ENCODE results near the gene ERP44. TPM values are rescaled to one million over a fixed set of nuclear protein-coding genes. Genes with fewer than 3 reads are reported as not detected.

ERP44 gene
- total and polyA plus RNA-seq, 2 donors (not counting 3 experiments of a cell fraction or from before 2014, with no cell fraction given), result 9.9 to 21.4 TPM

- Histone ChIP-seq H3K4me1 (ENCODE audit: control insufficient read depth, extremely low read depth, insufficient read depth, low read length) (peaks cover 8% of the 10 kb centered on the region), H2AFZ (ENCODE audit: low read depth, low read length) (no peak overlapping the region), H3K79me2 (ENCODE audit: control insufficient read depth, insufficient read depth, low read length) (no peaks in the 10 kb centered on the region), H3K9me3 (replicated peaks; ENCODE audit: control insufficient read depth, insufficient read depth, low read length) (no peaks in the 10 kb centered on the region), H3K4me2 (ENCODE audit: insufficient read depth, low read length) (no peak overlapping the region), H3K9me1 (replicated peaks; ENCODE audit: control insufficient read depth, extremely low read depth, insufficient read depth, low read length) (no peaks in the 10 kb centered on the region), H3K9ac (replicated peaks; ENCODE audit: extremely low read depth, insufficient read depth, low read length) (no peak overlapping the region), H4K20me1 (replicated peaks; ENCODE audit: control insufficient read depth, extremely low read depth, insufficient read depth, low read length) (no peaks in the 10 kb centered on the region), H3K27ac (ENCODE audit: insufficient read depth, low read depth, low read length) (no peak overlapping the region), H3K27me3 (ENCODE audit: control insufficient read depth in 2 of 2, insufficient read depth in 2 of 2, low read length in 2 of 2) (no peaks in the 10 kb centered on the region), H3K36me3 (ENCODE audit: control insufficient read depth in 2 of 2, extremely low read depth in 1 of 2, insufficient read depth in 2 of 2, low read length in 2 of 2) (no peaks in the 10 kb centered on the region), H3K4me3 (replicated peaks in 1 of 3; ENCODE audit: insufficient read depth in 1 of 3, low read depth in 1 of 3, low read length in 3 of 3) (no peak overlapping the region)
- FAIRE-seq (no peak), DNase-seq (ENCODE audit: low read depth, low spot score) (no peak)
- POLR2A ChIA-PET, result no interaction called here
- CTCF ChIA-PET, result no interaction called here
- no TSS peak for BruUV-seq (replicated peaks)
- dilution Hi-C loops (cut with MboI; ENCODE audit: extremely low pct_ligation_motif_present, low sequenced_read_pairs) (no loop called here), intact Hi-C loops (cut with micrococcal nuclease) (no loop called here)
- TF ChIP-seq FOS (IDR thresholded peaks at IDR 0.05; ENCODE audit: borderline replicate concordance, insufficient read depth, low read length), result no peak
Measured at GRCh38 chr9:100125236-100125635, 26.4 kb upstream of the ERP44 start.

DNA sequence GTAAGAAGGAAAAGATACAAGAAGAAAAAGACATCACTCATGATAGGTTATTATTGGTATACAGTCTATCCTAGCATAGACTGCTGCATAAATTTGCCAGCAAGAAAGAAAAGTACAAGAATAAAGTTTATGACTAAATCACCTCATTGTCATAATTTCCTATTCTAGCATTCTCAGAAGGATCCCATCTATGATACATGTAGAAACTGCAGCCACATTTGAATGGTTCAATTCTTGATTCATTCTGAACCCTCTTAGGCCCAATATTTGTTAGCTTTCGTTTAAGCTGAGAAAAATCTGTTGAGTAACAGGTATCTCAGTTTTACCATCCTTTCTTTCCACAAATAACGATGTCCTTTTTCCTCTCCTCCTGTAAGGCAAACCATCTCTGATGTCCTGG is 21.5 kb upstream of the ERP44 start:
- Histone ChIP-seq H3K4me3 (replicated peaks in 1 of 3; ENCODE audit: insufficient read depth in 1 of 3, low read depth in 1 of 3, low read length in 3 of 3) (no peak overlapping the region), H3K9me3 (replicated peaks; ENCODE audit: control insufficient read depth, insufficient read depth, low read length) (no peaks in the 10 kb centered on the region), H3K27me3 (ENCODE audit: control insufficient read depth in 2 of 2, insufficient read depth in 2 of 2, low read length in 2 of 2) (no peaks in the 10 kb centered on the region), H3K9me1 (replicated peaks; ENCODE audit: control insufficient read depth, extremely low read depth, insufficient read depth, low read length) (no peaks in the 10 kb centered on the region), H3K4me2 (ENCODE audit: insufficient read depth, low read length) (no peak overlapping the region), H3K4me1 (ENCODE audit: control insufficient read depth, extremely low read depth, insufficient read depth, low read length) (no peaks in the 10 kb centered on the region), H3K27ac (ENCODE audit: insufficient read depth, low read depth, low read length) (no peak overlapping the region), H2AFZ (ENCODE audit: low read depth, low read length) (no peak overlapping the region), H3K36me3 (ENCODE audit: control insufficient read depth in 2 of 2, extremely low read depth in 1 of 2, insufficient read depth in 2 of 2, low read length in 2 of 2) (no peaks in the 10 kb centered on the region), H4K20me1 (replicated peaks; ENCODE audit: control insufficient read depth, extremely low read depth, insufficient read depth, low read length) (no peaks in the 10 kb centered on the region), H3K9ac (replicated peaks; ENCODE audit: extremely low read depth, insufficient read depth, low read length) (no peak overlapping the region), H3K79me2 (ENCODE audit: control insufficient read depth, insufficient read depth, low read length) (no peaks in the 10 kb centered on the region)
- TF ChIP-seq FOS (IDR thresholded peaks at IDR 0.05; ENCODE audit: borderline replicate concordance, insufficient read depth, low read length) (no peak), GATA2 (IDR thresholded peaks at IDR 0.05; ENCODE audit: insufficient read depth, insufficient read length, low read depth, low read length) (no peak), JUN (IDR thresholded peaks at IDR 0.05; ENCODE audit: borderline replicate concordance, insufficient read depth, insufficient read length, low read depth) (no peak), POLR2A (IDR thresholded peaks at IDR 0.05; ENCODE audit: low read depth, low read length) (no peak), EZH2 (IDR thresholded peaks at IDR 0.05; ENCODE audit: borderline replicate concordance, low read depth, low read length, severe bottlenecking) (no peak)
- dilution Hi-C loops (cut with MboI; ENCODE audit: extremely low pct_ligation_motif_present, low sequenced_read_pairs) (no loop called here), intact Hi-C loops (cut with micrococcal nuclease) (no loop called here)
- no TSS peak for BruUV-seq (replicated peaks)
- ChIA-PET CTCF (interaction anchor here (0.5 to 1.0 kb wide), 2 partner anchors 30 to 442 kb away, joined by 3 to 4 read pairs; no protein-coding TSS in a partner anchor), POLR2A (no interaction called here)
- FAIRE-seq (no peak), DNase-seq (ENCODE audit: low read depth, low spot score) (no peak)

Data from endothelial cell of umbilical vein (primary cell).